T-helper 1 cell treated with Interleukin-12 subunit alpha and Interleukin-12 subunit beta and Interleukin-4 antibody, amounts not matched to agents 30 μg/mL and 1 μg/mL, for 36 hours (primary cell): ENCODE data around the gene PTPRM.

ENCODE experiments used
- H3K27ac Mint-ChIP-seq: one replicate; pipeline ENCODE4 v1.8.0; 2021; ENCODE audit warnings: mild to moderate bottlenecking, mixed read lengths
- H3K27me3 Mint-ChIP-seq: one replicate; pipeline ENCODE4 v1.8.0; 2021; ENCODE audit warnings: low read depth, mixed read lengths
- H3K36me3 Mint-ChIP-seq: one replicate; pipeline ENCODE4 v1.8.0; 2021; ENCODE audit warnings: low read depth, mixed read lengths
- H3K4me1 Mint-ChIP-seq: one replicate; pipeline ENCODE4 v1.8.0; 2021; ENCODE audit warnings: low read depth, mixed read lengths
- H3K4me3 Mint-ChIP-seq: one replicate; pipeline ENCODE4 v1.8.0; 2021; ENCODE audit warnings: mild to moderate bottlenecking, moderate library complexity, mixed read lengths
- H3K9me3 Mint-ChIP-seq: one replicate; pipeline ENCODE4 v1.8.0; 2021; ENCODE audit warnings: mixed read lengths

Gene PTPRM

DNA sequence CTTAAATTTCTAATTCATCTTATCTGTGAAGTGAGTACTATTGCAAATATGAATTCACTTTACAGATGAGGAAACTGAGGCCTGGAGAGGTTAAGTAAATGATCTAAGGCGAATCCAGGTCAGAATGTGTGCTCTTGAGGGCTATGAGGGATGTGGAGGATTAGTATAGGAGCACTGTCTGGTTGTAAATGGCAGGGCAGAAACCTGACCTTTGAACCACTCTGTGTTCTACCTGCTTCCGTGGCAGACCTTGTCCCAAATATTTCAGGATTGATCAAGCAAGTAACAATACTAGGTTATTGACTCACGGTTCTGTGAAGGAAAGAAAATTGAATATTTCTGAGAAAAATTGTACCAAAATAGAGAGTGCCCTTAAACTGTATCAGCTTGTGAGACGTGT is 74.7 kb downstream of the PTPRM start:
- no peaks in the 10 kb centered on the region for H3K4me1 Mint-ChIP-seq
- H3K36me3 Mint-ChIP-seq: no peaks in the 10 kb centered on the region
- H3K27me3 Mint-ChIP-seq: no peaks in the 10 kb centered on the region
- no peak overlapping the region for H3K27ac Mint-ChIP-seq
- no peaks in the 10 kb centered on the region for H3K9me3 Mint-ChIP-seq
- H3K4me3 Mint-ChIP-seq: no peak overlapping the region

DNA sequence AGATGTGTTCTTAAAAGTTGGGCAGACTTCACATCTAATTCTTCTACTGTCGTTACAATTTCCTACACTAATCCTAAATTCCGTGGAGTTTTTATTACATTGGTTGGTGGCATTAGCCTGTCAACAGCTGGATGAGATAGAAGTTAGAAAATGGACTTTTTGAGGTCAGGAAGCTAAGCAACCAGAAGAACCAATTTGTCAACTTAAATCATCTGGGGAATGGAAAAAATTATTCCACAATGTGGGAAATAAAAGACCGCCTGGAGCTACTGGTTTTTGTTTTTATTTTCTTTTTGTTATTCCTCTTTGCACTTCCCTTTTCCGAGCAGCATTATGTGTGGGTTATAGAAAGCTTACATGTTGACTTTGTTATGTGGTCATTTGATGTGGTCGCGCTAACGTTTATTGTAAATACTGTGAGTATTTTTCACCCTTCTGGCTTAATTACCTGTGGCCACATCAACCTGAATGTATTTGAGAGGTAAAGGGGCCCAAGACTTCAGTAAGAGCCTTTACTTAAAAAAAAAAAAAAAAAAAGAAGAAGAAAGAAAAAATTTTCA is 75.3 kb downstream of the PTPRM start:
- Mint-ChIP-seq H3K4me1 (no peaks in the 10 kb centered on the region), H3K4me3 (no peak overlapping the region), H3K9me3 (no peaks in the 10 kb centered on the region), H3K27ac (no peak overlapping the region), H3K36me3 (no peaks in the 10 kb centered on the region), H3K27me3 (no peaks in the 10 kb centered on the region)

DNA sequence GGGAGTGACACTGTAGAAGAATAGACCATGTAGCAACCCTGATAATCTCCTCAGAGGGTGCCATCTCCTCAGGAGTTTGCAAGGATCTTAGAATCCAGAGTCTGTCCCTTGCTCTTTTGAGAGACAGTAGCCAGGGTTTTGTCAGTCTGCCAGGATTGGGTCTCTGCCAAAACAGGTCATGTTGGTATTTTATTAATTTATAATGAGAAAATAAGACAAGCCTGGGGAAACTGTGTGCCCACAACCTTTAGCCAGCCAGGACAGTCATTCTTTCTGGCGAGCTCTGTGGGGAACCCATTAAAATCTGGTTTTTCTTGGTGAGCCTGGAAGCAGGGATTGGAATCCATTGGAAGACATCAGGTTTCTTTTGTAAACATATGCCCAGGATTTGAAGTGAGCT is 78.6 kb downstream of the PTPRM start:
- no peaks in the 10 kb centered on the region for H3K36me3 Mint-ChIP-seq
- no peaks in the 10 kb centered on the region for H3K27me3 Mint-ChIP-seq
- H3K27ac Mint-ChIP-seq: no peak overlapping the region
- H3K4me1 Mint-ChIP-seq: no peaks in the 10 kb centered on the region
- H3K9me3 Mint-ChIP-seq: no peaks in the 10 kb centered on the region
- H3K4me3 Mint-ChIP-seq: no peak overlapping the region

DNA sequence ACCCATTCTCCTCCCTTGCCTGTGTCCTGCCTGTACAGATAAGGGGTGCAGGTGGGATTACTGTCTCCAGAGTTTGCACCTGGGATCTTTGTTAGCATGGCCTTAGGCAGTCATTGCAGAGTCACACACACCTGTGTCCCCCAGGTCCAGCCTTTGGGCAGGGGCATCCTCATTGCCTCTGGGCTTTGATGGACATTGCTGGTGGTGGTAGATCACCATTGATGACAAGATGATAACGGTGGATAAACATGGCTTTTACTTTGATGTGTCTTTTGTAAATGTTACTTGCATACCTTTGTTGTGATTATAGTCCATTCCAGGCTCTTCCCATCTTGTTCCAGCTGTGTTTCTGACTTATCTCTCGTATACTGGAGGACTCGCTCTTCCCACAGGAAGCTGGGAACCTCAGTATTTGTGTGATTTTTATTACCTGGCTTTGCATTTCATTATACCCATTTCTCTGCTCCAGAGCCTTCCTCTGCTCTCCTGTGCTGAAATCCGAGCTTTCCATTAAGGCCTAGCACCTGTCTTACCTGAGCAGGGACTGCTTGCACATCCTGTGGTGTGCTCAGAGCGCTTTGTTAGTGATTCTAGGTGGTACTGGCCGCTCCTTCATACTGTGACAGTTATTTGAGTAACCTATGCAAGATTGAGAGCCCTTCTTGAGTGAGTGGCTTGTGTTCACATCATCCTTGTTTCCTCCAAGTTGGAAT is 79.2 kb downstream of the PTPRM start:
- peaks cover 4% of the 10 kb centered on the region for H3K9me3 Mint-ChIP-seq
- no peaks in the 10 kb centered on the region for H3K4me1 Mint-ChIP-seq
- H3K27me3 Mint-ChIP-seq: no peaks in the 10 kb centered on the region
- H3K36me3 Mint-ChIP-seq: no peaks in the 10 kb centered on the region
- H3K27ac Mint-ChIP-seq: no peak overlapping the region
- H3K4me3 Mint-ChIP-seq: no peak overlapping the region

DNA sequence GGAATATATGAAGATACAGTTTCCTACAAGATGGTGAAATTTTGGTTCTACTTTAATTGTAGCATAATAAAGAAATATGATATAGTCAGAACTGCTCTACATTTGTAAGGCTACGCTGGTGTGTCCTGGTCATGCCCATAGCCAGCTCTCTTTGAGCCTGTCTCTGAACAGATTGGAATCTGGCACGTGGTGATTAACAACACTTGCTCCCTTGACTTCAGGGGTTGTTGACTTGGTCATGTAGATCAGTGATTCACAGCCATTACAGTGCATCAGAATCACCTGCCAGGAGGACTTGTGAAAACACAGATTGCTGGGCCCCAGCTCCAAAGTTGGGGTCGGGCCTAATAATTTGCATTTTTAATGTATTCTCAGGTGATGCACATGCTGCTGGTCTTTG is 80.4 kb downstream of the PTPRM start:
- no peak overlapping the region for H3K27ac Mint-ChIP-seq
- H3K27me3 Mint-ChIP-seq: no peaks in the 10 kb centered on the region
- no peaks in the 10 kb centered on the region for H3K4me1 Mint-ChIP-seq
- no peaks in the 10 kb centered on the region for H3K36me3 Mint-ChIP-seq
- no peak overlapping the region for H3K4me3 Mint-ChIP-seq
- peaks cover 4% of the 10 kb centered on the region for H3K9me3 Mint-ChIP-seq

DNA sequence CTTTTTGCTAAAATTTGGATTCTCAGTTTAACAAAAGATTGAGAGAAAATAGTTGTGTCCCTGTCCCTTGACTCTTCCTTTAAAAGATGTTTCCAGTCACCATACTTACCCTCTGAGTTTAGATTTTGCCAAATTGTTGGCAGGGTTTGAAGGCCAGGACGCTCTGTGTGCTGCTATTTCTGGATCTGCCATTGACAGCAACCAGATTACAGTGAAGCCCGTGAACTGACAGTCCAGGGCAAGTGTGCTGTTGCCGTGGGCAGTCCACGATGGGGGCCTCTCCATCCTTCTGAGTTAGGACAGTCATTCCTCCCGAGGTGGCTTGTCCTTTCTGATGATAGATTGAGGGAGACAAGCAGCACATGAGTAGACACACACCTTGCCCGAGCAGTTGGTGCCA is 89.9 kb downstream of the PTPRM start:
- no peaks in the 10 kb centered on the region for H3K27me3 Mint-ChIP-seq
- H3K36me3 Mint-ChIP-seq: no peaks in the 10 kb centered on the region
- H3K9me3 Mint-ChIP-seq: no peaks in the 10 kb centered on the region
- no peak overlapping the region for H3K27ac Mint-ChIP-seq
- H3K4me3 Mint-ChIP-seq: no peak overlapping the region
- H3K4me1 Mint-ChIP-seq: no peaks in the 10 kb centered on the region

DNA sequence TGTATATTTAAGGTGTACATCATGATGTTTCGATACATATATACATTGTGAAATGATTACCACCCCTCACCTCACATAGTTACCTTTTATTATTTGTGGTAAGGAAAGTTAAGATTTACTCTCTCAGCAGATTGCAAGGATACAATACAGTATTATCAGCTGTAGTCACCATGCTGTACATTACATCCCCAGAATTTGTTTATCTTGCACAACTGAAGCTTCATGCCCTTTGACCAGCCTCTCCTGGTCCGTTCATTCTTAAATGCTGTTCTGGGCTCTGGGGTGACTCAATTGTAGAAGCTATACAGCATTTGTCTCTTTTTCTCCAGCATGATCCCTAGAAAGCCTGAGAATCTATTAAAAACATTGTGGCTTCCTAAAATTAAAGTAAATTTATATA is 90.8 kb downstream of the PTPRM start:
- Mint-ChIP-seq H3K27ac (no peak overlapping the region), H3K4me3 (no peak overlapping the region), H3K36me3 (no peaks in the 10 kb centered on the region), H3K27me3 (no peaks in the 10 kb centered on the region), H3K9me3 (no peaks in the 10 kb centered on the region), H3K4me1 (no peaks in the 10 kb centered on the region)

DNA sequence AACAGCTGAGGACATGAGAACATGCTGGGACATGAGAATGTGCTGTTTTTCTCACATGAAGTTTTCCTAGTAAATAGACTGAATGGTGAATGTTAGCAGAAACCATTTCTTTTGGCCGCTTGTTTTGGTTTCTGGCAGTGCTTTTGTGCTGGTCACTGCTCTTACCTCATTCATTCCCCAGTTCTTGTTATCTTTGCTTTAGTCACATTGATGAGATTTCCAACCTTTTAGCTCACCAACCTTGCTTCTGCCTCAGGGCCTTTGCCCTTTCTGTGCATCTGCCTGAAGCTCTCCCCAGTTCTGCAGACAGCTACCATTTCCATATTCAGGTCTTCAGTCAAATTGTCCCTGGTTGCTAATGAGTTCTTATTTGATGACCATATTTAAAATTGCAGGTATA is 91.6 kb downstream of the PTPRM start:
- Mint-ChIP-seq H3K27ac (no peak overlapping the region), H3K36me3 (no peaks in the 10 kb centered on the region), H3K9me3 (no peaks in the 10 kb centered on the region), H3K27me3 (no peaks in the 10 kb centered on the region), H3K4me1 (no peaks in the 10 kb centered on the region), H3K4me3 (no peak overlapping the region)

DNA sequence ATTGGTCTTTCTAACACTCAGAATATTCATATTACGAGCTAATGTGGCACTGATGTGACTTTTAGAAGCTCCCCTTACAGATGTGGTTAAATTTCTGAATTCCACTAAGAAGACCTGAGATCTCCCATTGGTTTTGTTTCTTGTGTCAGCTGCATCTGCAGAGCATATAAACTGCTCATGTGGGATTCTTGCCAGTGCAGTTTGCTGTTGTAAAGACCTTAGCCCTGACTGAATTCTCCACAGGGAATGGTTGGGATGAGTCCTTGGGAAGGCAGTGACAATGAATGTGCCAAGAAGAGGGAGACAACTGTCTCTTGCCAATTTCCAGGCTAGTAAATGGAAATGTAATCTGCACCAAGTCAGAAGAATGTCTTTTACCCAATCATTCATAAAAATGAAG is 94.1 kb downstream of the PTPRM start:
- no peaks in the 10 kb centered on the region for H3K36me3 Mint-ChIP-seq
- no peaks in the 10 kb centered on the region for H3K4me1 Mint-ChIP-seq
- H3K4me3 Mint-ChIP-seq: no peak overlapping the region
- H3K27ac Mint-ChIP-seq: no peak overlapping the region
- H3K27me3 Mint-ChIP-seq: no peaks in the 10 kb centered on the region
- no peaks in the 10 kb centered on the region for H3K9me3 Mint-ChIP-seq

DNA sequence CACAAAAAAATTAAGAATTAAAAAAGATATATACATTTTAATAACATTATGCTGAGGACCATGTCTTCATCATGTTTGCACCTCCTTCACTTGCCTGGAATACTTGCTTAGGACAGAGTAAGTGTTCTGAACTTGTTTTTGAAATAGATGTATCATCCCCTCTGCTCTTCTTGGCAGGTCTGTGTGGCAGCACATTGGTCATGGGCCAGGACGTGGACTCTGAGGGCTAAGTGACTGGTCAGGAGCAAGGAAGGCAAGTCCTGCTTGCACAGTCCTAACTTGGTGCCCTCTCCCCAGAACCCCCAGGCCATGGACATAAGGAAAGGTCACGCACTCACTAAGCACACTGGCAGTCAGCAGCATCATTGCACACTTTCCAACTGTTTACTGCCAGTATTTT is 95.8 kb downstream of the PTPRM start:
- H3K27me3 Mint-ChIP-seq: no peaks in the 10 kb centered on the region
- H3K4me1 Mint-ChIP-seq: no peaks in the 10 kb centered on the region
- no peak overlapping the region for H3K4me3 Mint-ChIP-seq
- H3K27ac Mint-ChIP-seq: no peak overlapping the region
- no peaks in the 10 kb centered on the region for H3K9me3 Mint-ChIP-seq
- no peaks in the 10 kb centered on the region for H3K36me3 Mint-ChIP-seq

DNA sequence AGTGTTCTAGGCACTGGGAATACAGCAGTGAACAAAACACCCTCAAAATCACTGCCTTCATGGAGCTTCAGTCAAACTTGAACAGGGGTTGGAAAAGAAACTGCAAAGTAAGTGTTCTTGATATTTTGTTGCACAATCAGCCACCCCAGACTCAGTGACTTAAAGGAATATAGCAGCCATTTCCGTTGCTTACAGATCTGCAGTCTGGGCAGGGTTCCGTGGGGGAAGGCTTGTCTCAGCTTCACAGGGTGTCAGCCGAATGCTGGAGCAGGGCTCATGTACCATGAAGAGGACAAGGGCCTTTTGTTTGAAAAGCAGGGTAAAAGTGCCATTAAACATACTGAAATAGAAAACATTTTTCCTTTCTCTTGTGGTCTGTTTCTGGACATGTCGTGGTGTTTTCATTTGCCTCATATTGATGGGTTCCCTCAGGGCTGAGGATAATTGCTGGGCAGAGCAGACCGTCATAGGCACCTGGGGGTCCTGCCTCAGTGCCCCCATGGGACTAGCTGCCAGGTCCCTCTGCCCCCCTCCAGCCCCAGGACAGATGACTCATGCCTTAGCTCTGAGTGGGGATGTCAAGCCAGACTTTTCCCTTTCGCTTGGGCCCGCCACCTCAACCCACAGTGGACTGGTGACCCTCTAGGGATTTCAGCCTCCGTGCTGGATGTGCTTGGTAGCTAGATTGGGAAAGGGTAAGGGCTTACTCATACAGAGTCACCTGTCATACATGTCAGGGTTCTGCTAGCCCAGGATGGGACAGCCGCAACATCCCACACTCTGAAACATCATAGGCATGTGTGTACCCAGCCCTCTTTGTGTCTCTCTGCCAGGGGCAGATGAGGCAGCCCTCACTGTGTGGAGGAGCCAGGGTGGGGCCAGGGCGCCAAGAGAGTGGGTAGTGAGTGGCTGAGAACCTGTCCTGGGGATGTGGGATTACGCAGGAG is 96.5 kb downstream of the PTPRM start:
- Mint-ChIP-seq H3K36me3 (no peaks in the 10 kb centered on the region), H3K4me1 (no peaks in the 10 kb centered on the region), H3K27ac (no peak overlapping the region), H3K4me3 (no peak overlapping the region), H3K27me3 (no peaks in the 10 kb centered on the region), H3K9me3 (no peaks in the 10 kb centered on the region)

DNA sequence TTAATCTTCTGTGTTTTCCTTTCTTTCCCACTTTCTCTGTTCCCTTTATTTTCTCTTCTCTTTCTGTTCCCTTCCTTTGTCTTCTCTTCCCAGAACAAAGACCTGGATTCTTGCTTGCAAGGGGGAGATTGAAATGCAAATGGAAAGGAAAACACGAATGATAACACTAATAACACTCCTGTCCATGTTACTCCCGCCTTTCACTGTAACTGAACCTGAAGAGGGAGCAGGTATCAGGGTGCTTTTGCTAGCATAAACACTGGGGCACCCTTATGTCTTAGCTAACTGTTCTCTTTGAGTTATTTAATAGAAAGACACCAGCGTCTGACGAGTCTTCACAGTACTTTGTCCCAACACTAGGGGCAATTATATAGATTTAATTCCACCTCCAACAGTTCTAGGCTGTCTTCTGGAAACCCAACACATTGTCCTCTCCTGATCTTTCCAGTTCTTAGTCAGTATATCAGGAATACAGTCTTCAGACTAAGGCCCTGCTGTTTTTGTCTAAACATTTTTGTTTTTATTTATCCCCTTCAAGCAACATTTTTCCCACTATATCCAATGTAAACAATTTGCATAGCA is 99.2 kb downstream of the PTPRM start:
- no peaks in the 10 kb centered on the region for H3K27me3 Mint-ChIP-seq
- H3K27ac Mint-ChIP-seq: no peak overlapping the region
- no peaks in the 10 kb centered on the region for H3K36me3 Mint-ChIP-seq
- no peaks in the 10 kb centered on the region for H3K4me1 Mint-ChIP-seq
- H3K9me3 Mint-ChIP-seq: no peaks in the 10 kb centered on the region
- H3K4me3 Mint-ChIP-seq: no peak overlapping the region

DNA sequence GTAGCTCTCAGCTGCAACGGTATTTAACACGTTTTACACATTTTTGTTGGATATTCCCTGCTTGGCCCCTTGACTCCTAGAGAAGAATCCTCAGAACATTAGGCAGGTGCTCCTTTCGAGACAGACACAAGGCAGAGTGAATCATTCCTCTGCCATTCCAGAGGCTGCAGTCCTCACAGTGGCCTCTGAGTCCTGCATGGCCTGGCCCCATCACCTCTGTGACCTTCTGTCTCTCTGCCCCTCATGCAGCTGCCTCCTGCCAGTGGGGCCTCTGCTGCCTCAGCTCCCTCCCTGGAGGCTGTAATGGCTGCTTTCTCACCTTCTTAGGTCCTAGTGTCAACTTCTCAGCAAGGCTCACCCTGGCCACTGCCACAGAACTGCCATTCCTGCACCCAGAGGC is 101.3 kb downstream of the PTPRM start:
- no peaks in the 10 kb centered on the region for H3K4me1 Mint-ChIP-seq
- no peak overlapping the region for H3K4me3 Mint-ChIP-seq
- H3K27me3 Mint-ChIP-seq: no peaks in the 10 kb centered on the region
- no peaks in the 10 kb centered on the region for H3K36me3 Mint-ChIP-seq
- no peak overlapping the region for H3K27ac Mint-ChIP-seq
- no peaks in the 10 kb centered on the region for H3K9me3 Mint-ChIP-seq

DNA sequence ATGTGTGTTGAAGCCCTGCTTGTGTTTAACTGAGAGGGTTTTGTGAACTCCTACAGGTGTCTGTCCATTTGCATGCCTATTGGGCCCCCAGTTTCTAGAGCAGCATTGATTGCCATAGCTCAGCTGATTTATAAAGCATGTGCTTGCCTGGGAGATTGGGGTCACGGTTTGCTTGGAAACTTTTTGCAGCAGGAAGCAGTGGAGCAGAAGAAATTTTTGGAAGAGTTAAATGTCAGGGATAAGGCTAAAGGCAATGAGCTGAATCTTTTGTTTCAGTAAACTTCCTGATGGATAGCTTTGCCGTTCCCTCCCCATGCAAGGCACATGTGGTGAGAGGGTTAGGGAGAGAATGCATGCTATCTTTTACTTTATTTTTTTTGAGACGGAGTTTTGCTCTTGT is 102.2 kb downstream of the PTPRM start:
- no peaks in the 10 kb centered on the region for H3K9me3 Mint-ChIP-seq
- H3K4me1 Mint-ChIP-seq: no peaks in the 10 kb centered on the region
- H3K27me3 Mint-ChIP-seq: no peaks in the 10 kb centered on the region
- no peaks in the 10 kb centered on the region for H3K36me3 Mint-ChIP-seq
- no peak overlapping the region for H3K27ac Mint-ChIP-seq
- no peak overlapping the region for H3K4me3 Mint-ChIP-seq

DNA sequence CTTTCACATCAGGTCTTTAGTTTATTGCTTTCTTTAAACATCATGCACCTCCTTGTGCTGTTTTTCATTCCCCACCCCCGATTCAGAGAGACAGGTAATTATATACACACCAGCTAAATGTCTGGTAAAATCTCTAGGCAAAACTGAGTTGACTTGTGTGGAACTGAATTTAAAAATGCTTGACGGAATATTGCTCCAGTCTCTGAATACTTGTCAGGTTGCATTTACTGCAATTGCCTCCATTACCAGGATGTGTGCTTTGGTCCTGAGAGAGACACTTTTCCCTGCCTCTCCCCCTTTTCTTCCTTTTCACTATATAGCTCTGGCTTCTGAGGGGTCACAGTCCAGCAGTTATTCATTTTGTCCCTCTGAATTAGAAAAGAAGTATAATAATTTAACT is 104.0 kb downstream of the PTPRM start:
- H3K27ac Mint-ChIP-seq: no peak overlapping the region
- no peaks in the 10 kb centered on the region for H3K4me1 Mint-ChIP-seq
- no peak overlapping the region for H3K4me3 Mint-ChIP-seq
- no peaks in the 10 kb centered on the region for H3K27me3 Mint-ChIP-seq
- no peaks in the 10 kb centered on the region for H3K9me3 Mint-ChIP-seq
- H3K36me3 Mint-ChIP-seq: no peaks in the 10 kb centered on the region
